ENCODE data around the gene LLGL2.

LLGL2 gene

GRCh38 chr17:75557075-75557851, 31.8 kb downstream of the LLGL2 start:
- Histone ChIP-seq H3K4me3 (ENCODE audit: low read depth, low read length) (no peak overlapping the region), H3K27ac (ENCODE audit: low read depth, low read length) (no peak overlapping the region), H3K9me3 (ENCODE audit: control insufficient read depth, insufficient read depth, low read length) (no peaks in the 10 kb centered on the region), H3K4me1 (ENCODE audit: control insufficient read depth, insufficient read depth, low read length) (peaks cover 7% of the 10 kb centered on the region; the same call in 1 of the 2 replicates), H3K36me3 (ENCODE audit: control insufficient read depth, insufficient read depth, low read length) (no peaks in the 10 kb centered on the region), H3K9ac (ENCODE audit: low read depth, low read length) (no peak overlapping the region), H3K27me3 (ENCODE audit: control insufficient read depth, insufficient read depth, low read length) (no peaks in the 10 kb centered on the region)

- no peak overlapping the region for H3K27ac ChIP-seq (ENCODE audit: low read depth, low read length)
Observed at GRCh38 chr17:75557852-75558665, 32.6 kb downstream of the LLGL2 start.

GRCh38 chr17:75558666-75559530, 33.4 kb downstream of the LLGL2 start:
- no peak overlapping the region for H3K9ac ChIP-seq (ENCODE audit: low read depth, low read length)
- H3K27ac ChIP-seq (ENCODE audit: low read depth, low read length), result no peak overlapping the region
- no peaks in the 10 kb centered on the region for H3K27me3 ChIP-seq (ENCODE audit: control insufficient read depth, insufficient read depth, low read length)
- H3K36me3 ChIP-seq (ENCODE audit: control insufficient read depth, insufficient read depth, low read length), result peaks cover 13% of the 10 kb centered on the region
- no peak overlapping the region for H3K4me3 ChIP-seq (ENCODE audit: low read depth, low read length)
- no peaks in the 10 kb centered on the region for H3K9me3 ChIP-seq (ENCODE audit: control insufficient read depth, insufficient read depth, low read length)
- no peaks in the 10 kb centered on the region for H3K4me1 ChIP-seq (ENCODE audit: control insufficient read depth, insufficient read depth, low read length)

More at GRCh38 chr17:75557852-75558665, 32.6 kb downstream of the LLGL2 start:
- Histone ChIP-seq H3K9ac (ENCODE audit: low read depth, low read length) (no peak overlapping the region), H3K4me3 (ENCODE audit: low read depth, low read length) (no peak overlapping the region), H3K4me1 (ENCODE audit: control insufficient read depth, insufficient read depth, low read length) (peaks cover under 1% of the 10 kb centered on the region; the same call in 1 of the 2 replicates), H3K36me3 (ENCODE audit: control insufficient read depth, insufficient read depth, low read length) (peaks cover 4% of the 10 kb centered on the region; the same call in 1 of the 2 replicates), H3K27me3 (ENCODE audit: control insufficient read depth, insufficient read depth, low read length) (no peaks in the 10 kb centered on the region), H3K9me3 (ENCODE audit: control insufficient read depth, insufficient read depth, low read length) (no peaks in the 10 kb centered on the region)

- Histone ChIP-seq H3K27me3 (ENCODE audit: control insufficient read depth, insufficient read depth, low read length) (no peaks in the 10 kb centered on the region), H3K4me3 (ENCODE audit: low read depth, low read length) (no peak overlapping the region), H3K36me3 (ENCODE audit: control insufficient read depth, insufficient read depth, low read length) (peaks cover 17% of the 10 kb centered on the region), H3K27ac (ENCODE audit: low read depth, low read length) (no peak overlapping the region), H3K4me1 (ENCODE audit: control insufficient read depth, insufficient read depth, low read length) (no peaks in the 10 kb centered on the region), H3K9me3 (ENCODE audit: control insufficient read depth, insufficient read depth, low read length) (no peaks in the 10 kb centered on the region), H3K9ac (ENCODE audit: low read depth, low read length) (no peak overlapping the region)
Observed at GRCh38 chr17:75559958-75560533, 34.5 kb downstream of the LLGL2 start.

GRCh38 chr17:75561927-75562603, 36.6 kb downstream of the LLGL2 start:
- Histone ChIP-seq H3K4me3 (ENCODE audit: low read depth, low read length) (no peak overlapping the region), H3K4me1 (ENCODE audit: control insufficient read depth, insufficient read depth, low read length) (no peaks in the 10 kb centered on the region), H3K36me3 (ENCODE audit: control insufficient read depth, insufficient read depth, low read length) (peaks cover 17% of the 10 kb centered on the region), H3K27ac (ENCODE audit: low read depth, low read length) (no peak overlapping the region), H3K9ac (ENCODE audit: low read depth, low read length) (no peak overlapping the region), H3K9me3 (ENCODE audit: control insufficient read depth, insufficient read depth, low read length) (no peaks in the 10 kb centered on the region), H3K27me3 (ENCODE audit: control insufficient read depth, insufficient read depth, low read length) (no peaks in the 10 kb centered on the region)

- Histone ChIP-seq H3K4me1 (ENCODE audit: control insufficient read depth, insufficient read depth, low read length) (no peaks in the 10 kb centered on the region), H3K9ac (ENCODE audit: low read depth, low read length) (no peak overlapping the region), H3K27me3 (ENCODE audit: control insufficient read depth, insufficient read depth, low read length) (no peaks in the 10 kb centered on the region), H3K36me3 (ENCODE audit: control insufficient read depth, insufficient read depth, low read length) (peaks cover 17% of the 10 kb centered on the region), H3K9me3 (ENCODE audit: control insufficient read depth, insufficient read depth, low read length) (no peaks in the 10 kb centered on the region), H3K27ac (ENCODE audit: low read depth, low read length) (no peak overlapping the region), H3K4me3 (ENCODE audit: low read depth, low read length) (no peak overlapping the region)
Observed at GRCh38 chr17:75563063-75563758, 37.7 kb downstream of the LLGL2 start.

- Histone ChIP-seq H3K4me1 (ENCODE audit: control insufficient read depth, insufficient read depth, low read length) (no peaks in the 10 kb centered on the region), H3K27ac (ENCODE audit: low read depth, low read length) (no peak overlapping the region), H3K9me3 (ENCODE audit: control insufficient read depth, insufficient read depth, low read length) (no peaks in the 10 kb centered on the region), H3K36me3 (ENCODE audit: control insufficient read depth, insufficient read depth, low read length) (peaks cover 23% of the 10 kb centered on the region), H3K9ac (ENCODE audit: low read depth, low read length) (no peak overlapping the region), H3K4me3 (ENCODE audit: low read depth, low read length) (no peak overlapping the region), H3K27me3 (ENCODE audit: control insufficient read depth, insufficient read depth, low read length) (no peaks in the 10 kb centered on the region)
Observed at GRCh38 chr17:75564195-75564594, 38.7 kb downstream of the LLGL2 start.

- no peak overlapping the region for H3K4me3 ChIP-seq (ENCODE audit: low read depth, low read length)
- no peak overlapping the region for H3K9ac ChIP-seq (ENCODE audit: low read depth, low read length)
- no peaks in the 10 kb centered on the region for H3K9me3 ChIP-seq (ENCODE audit: control insufficient read depth, insufficient read depth, low read length)
- no peaks in the 10 kb centered on the region for H3K4me1 ChIP-seq (ENCODE audit: control insufficient read depth, insufficient read depth, low read length)
- peaks cover 24% of the 10 kb centered on the region for H3K36me3 ChIP-seq (ENCODE audit: control insufficient read depth, insufficient read depth, low read length)
- H3K27ac ChIP-seq (ENCODE audit: low read depth, low read length), result no peak overlapping the region
- no peaks in the 10 kb centered on the region for H3K27me3 ChIP-seq (ENCODE audit: control insufficient read depth, insufficient read depth, low read length)
Observed at GRCh38 chr17:75565066-75565465, 39.6 kb downstream of the LLGL2 start.

- Histone ChIP-seq H3K27ac (ENCODE audit: low read depth, low read length) (no peak overlapping the region), H3K9ac (ENCODE audit: low read depth, low read length) (no peak overlapping the region), H3K9me3 (ENCODE audit: control insufficient read depth, insufficient read depth, low read length) (no peaks in the 10 kb centered on the region), H3K4me3 (ENCODE audit: low read depth, low read length) (no peak overlapping the region), H3K36me3 (ENCODE audit: control insufficient read depth, insufficient read depth, low read length) (peaks cover 29% of the 10 kb centered on the region), H3K27me3 (ENCODE audit: control insufficient read depth, insufficient read depth, low read length) (no peaks in the 10 kb centered on the region), H3K4me1 (ENCODE audit: control insufficient read depth, insufficient read depth, low read length) (no peaks in the 10 kb centered on the region)
Observed at GRCh38 chr17:75565618-75566017, 40.1 kb downstream of the LLGL2 start.

Measured in HUES48 (cell line).